ENCODE results near the gene AK3.

- TF ChIP-seq CTCF (IDR thresholded peaks at IDR 0.05) (no peak), POLR2AphosphoS5 (IDR thresholded peaks at IDR 0.05) (no peak)
Measured at GRCh38 chr9:4748612-4749011, 7.6 kb upstream of the AK3 start.

Data from breast epithelium (tissue), 3 donors.